Pancreas (tissue), 10 donors: ENCODE measurements around the gene GDF10. TPM values are rescaled to one million over a fixed set of nuclear protein-coding genes. Genes with fewer than 3 reads are reported as not detected.

Source experiments
- ATAC-seq, 4 donors: fragments of 200-7000 bp; cut with Tn5 transposase; one replicate each; pipeline versions ENCODE4 v1.8.0 to v1.9.1; 2020; ENCODE audit warnings: mild to moderate bottlenecking in 4 of 4, moderate library complexity in 4 of 4
- DNase-seq, 6 donors: peaks; one replicate each; pipeline ENCODE4 v3.0.0-alpha.2; 2020
- FAIRE-seq: peaks from 2 replicates; lab custom pipeline; 2012; peaks lifted over from hg19 to GRCh38; lab: Jason Lieb, UNC
- H3K27ac ChIP-seq, 4 donors: fragments of 200-600 bp; sonication (generic); 1 replicate in 3 of 4; 2 replicates in 1 of 4; pipeline versions ENCODE4 v1.5.0 to v1.8.0; 2020
- H3K27me3 ChIP-seq, 4 donors: fragments of 200-600 bp; one replicate each; pipeline ENCODE4 v1.8.0; 2021
- H3K36me3 ChIP-seq, 3 donors: fragments of 200-600 bp; sonication (generic) in 1 of 3; one replicate each; pipeline versions ENCODE4 v1.5.0 to v1.8.0; 2020 to 2021
- H3K4me1 ChIP-seq, 3 donors: fragments of 200-600 bp; one replicate each; pipeline ENCODE4 v1.8.0; 2021
- H3K4me3 ChIP-seq, 4 donors: fragments of 200-600 bp; sonication (generic) in 2 of 4; one replicate each; pipeline versions ENCODE4 v1.5.0 to v1.8.0; 2020 to 2021
- H3K9me3 ChIP-seq, 4 donors: fragments of 200-600 bp; one replicate each; pipeline ENCODE4 v1.8.0; 2021
- CTCF ChIP-seq, 4 donors: fragments of 200-600 bp; sonication (generic) in 3 of 4; IDR thresholded peaks; one replicate each; pipeline versions ENCODE4 v1.5.0 to v1.8.0; 2021; ENCODE audit warnings: antibody characterized with exemption in 4 of 4
- WGBS, 2 donors: extraction: QIAGEN DNeasy Blood & Tissue Kit; methylation state at CpG; one replicate each; pipeline ENCODE4 v1.1.7; 2013; 5-methylcytosine and 5-hydroxymethylcytosine counted together
- intact Hi-C, 3 donors: fragments of 100-400 bp; cut with DNase I; formaldehyde crosslinking; loops; one replicate each; pipeline versions ENCODE4 v1.11.1 to v1.14.2; 2022
- polyA plus RNA-seq, 2 donors: library from polyadenylated mRNA; stranded (reverse); fragments of 200-250 nt; gene quantifications; one replicate each; pipeline ENCODE4 v1.2.3, GENCODE V29; 2013
- total RNA-seq, 6 donors: library from RNA; stranded (reverse); fragmentation: NEBNext Ultra II Directional in 4 of 6; extraction: Animal tissue kit (Norgen Biotek cat#: 25700) in 4 of 6; gene quantifications; one replicate each; pipeline versions ENCODE4 v1.2.1 to v1.2.4, GENCODE V29; 2021 to 2023
- donor health status: healthy with polysubstance abuse.
- donor health status: DM: no; HTN: no; CAD: no; lungs with moderate emphysema.
- donor health status: DM: no; HTN: no; CAD: no.
- donor health status: control.
- donor health status: control.
- donor health status: Bipolar disorder and iron deficiency.
- donor health status: DM: yes; HTN: yes; CAD: no.
- donor health status: DM: no; HTN: no; CAD: no.
- donor health status: DM: no; HTN: no; CAD: no.
- donor health status: DM: yes; HTN: yes; CAD: no.

GDF10 gene
- total and polyA plus RNA-seq, 8 donors: 2.0 to 13.7 (median 8.8) TPM

- intact Hi-C loops: no loop called here
- Histone ChIP-seq H3K9me3 (no peaks in the 10 kb centered on the region), H3K27me3 (no peaks in the 10 kb centered on the region), H3K36me3 (no peaks in the 10 kb centered on the region), H3K4me1 (no peaks in the 10 kb centered on the region), H3K4me3 (no peak overlapping the region), H3K27ac (no peak overlapping the region)
- no peak for TF ChIP-seq CTCF (IDR thresholded peaks at IDR 0.05)
- DNase-seq (peak in 1 of 6 donors; percentile 20), FAIRE-seq (no peak), ATAC-seq (no peak)
- WGBS, 2 donors: 85 to 87% methylated on average over 3 of the region's 3 CpGs
Observed at GRCh38 chr10:47357911-47358310, 57.9 kb downstream of the GDF10 start.

- Histone ChIP-seq H3K9me3 (no peaks in the 10 kb centered on the region), H3K36me3 (no peaks in the 10 kb centered on the region), H3K4me1 (no peaks in the 10 kb centered on the region), H3K4me3 (no peak overlapping the region), H3K27me3 (no peaks in the 10 kb centered on the region), H3K27ac (no peak overlapping the region)
- DNase-seq (peak in 2 of 6 donors; percentile 26 to 35), FAIRE-seq (no peak), ATAC-seq (no peak)
- TF ChIP-seq CTCF (IDR thresholded peaks at IDR 0.05): no peak
- intact Hi-C loops: no loop called here
- WGBS, 2 donors: 75 to 78% methylated on average over 3 of the region's 3 CpGs
Observed at GRCh38 chr10:47358457-47358856, 58.5 kb downstream of the GDF10 start.

- Histone ChIP-seq H3K36me3 (no peaks in the 10 kb centered on the region), H3K4me3 (no peak overlapping the region), H3K4me1 (no peaks in the 10 kb centered on the region), H3K9me3 (no peaks in the 10 kb centered on the region), H3K27ac (no peak overlapping the region), H3K27me3 (no peaks in the 10 kb centered on the region)
- TF ChIP-seq CTCF (IDR thresholded peaks at IDR 0.05): no peak
- no peak for ATAC-seq
- FAIRE-seq: no peak
- intact Hi-C loops: no loop called here
- WGBS, 2 donors: 84 to 97% methylated on average over 2 of the region's 2 CpGs
- no peak for DNase-seq
Observed at GRCh38 chr10:47359101-47359500, 59.1 kb downstream of the GDF10 start.

GRCh38 chr10:47359626-47360418 is 59.8 kb downstream of the GDF10 start:
- no peak for FAIRE-seq
- H3K4me1 ChIP-seq: no peaks in the 10 kb centered on the region
- DNase-seq: peak in 1 of 6 donors; percentile 38
- H3K36me3 ChIP-seq: no peaks in the 10 kb centered on the region
- no peaks in the 10 kb centered on the region for H3K9me3 ChIP-seq
- WGBS, 2 donors: 70 to 87% methylated on average over 4 of the region's 4 CpGs
- intact Hi-C loops: no loop called here
- no peaks in the 10 kb centered on the region for H3K27me3 ChIP-seq
- no peak for ATAC-seq
- no peak for TF ChIP-seq CTCF (IDR thresholded peaks at IDR 0.05)
- no peak overlapping the region for H3K4me3 ChIP-seq
- H3K27ac ChIP-seq: no peak overlapping the region

- FAIRE-seq (no peak), ATAC-seq (no peak), DNase-seq (peak in 1 of 6 donors; percentile 28)
- Histone ChIP-seq H3K36me3 (no peaks in the 10 kb centered on the region), H3K4me3 (no peak overlapping the region), H3K27me3 (no peaks in the 10 kb centered on the region), H3K4me1 (no peaks in the 10 kb centered on the region), H3K9me3 (no peaks in the 10 kb centered on the region), H3K27ac (no peak overlapping the region)
- TF ChIP-seq CTCF (IDR thresholded peaks at IDR 0.05): no peak
- intact Hi-C loops: no loop called here
- 81 to 86% methylated on average over 14 of the region's 14 CpGs for WGBS, 2 donors
Observed at GRCh38 chr10:47360419-47361040, 60.5 kb downstream of the GDF10 start.
